Measurements from ENCODE around the gene ZNF70. TPM values are rescaled to one million over a fixed set of nuclear protein-coding genes. Genes with fewer than 3 reads are reported as not detected.

ZNF70 gene
- total RNA-seq, 2 experiments from 2014 or later, result 2.1 to 2.2 TPM

DNA sequence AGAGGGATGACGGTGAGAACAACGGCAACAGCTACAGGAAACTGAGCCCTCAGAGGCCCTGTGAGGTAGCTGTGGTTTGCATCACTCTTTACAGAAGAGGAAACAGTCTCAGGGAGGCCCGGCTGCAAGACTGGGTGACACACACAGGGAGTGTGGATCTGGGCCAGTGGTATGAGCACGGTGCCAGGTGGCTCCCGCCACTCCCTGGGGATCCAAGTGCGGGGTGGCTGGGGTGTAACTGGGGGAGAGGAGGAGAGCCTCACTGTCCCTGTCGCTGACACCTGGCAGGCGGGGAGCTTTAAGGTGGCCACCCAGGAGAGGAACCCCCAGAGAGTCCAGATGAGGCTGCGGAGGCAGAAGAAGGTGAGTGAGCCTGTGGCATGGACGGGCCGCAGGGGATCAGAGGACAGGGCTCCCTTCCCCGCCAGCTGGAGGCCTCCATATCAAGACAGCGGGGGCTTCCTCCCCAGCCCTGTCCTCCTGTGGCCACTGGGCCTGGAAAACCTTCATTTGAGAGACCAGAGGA lies 54.5 kb downstream of the ZNF70 start:
- Mint-ChIP-seq H3K4me3 (peak overlapping the region; percentile 98), H3K27ac (peak overlapping the region; percentile 100), H3K27me3 (ENCODE audit: low read depth) (no peaks in the 10 kb centered on the region), H3K4me1 (ENCODE audit: low read depth) (peaks cover 42% of the 10 kb centered on the region), H3K36me3 (ENCODE audit: low read depth) (peaks cover 69% of the 10 kb centered on the region), H3K9me3 (ENCODE audit: insufficient read depth) (no peaks in the 10 kb centered on the region)
- ATAC-seq (peak; percentile 100), DNase-seq (peak; percentile 92)
- POLR2A ChIA-PET, result interaction anchor here (0.6 to 3.0 kb wide), 7 partner anchors 10 to 162 kb away, joined by 3 to 41 read pairs (median 4); partner anchors contain the start of gene ZNF70
- CTCF ChIA-PET, result interaction anchor here (1.0 to 2.5 kb wide), 5 partner anchors 10 to 198 kb away, joined by 3 to 11 read pairs (median 6); partner anchors contain the start of gene MIF

DNA sequence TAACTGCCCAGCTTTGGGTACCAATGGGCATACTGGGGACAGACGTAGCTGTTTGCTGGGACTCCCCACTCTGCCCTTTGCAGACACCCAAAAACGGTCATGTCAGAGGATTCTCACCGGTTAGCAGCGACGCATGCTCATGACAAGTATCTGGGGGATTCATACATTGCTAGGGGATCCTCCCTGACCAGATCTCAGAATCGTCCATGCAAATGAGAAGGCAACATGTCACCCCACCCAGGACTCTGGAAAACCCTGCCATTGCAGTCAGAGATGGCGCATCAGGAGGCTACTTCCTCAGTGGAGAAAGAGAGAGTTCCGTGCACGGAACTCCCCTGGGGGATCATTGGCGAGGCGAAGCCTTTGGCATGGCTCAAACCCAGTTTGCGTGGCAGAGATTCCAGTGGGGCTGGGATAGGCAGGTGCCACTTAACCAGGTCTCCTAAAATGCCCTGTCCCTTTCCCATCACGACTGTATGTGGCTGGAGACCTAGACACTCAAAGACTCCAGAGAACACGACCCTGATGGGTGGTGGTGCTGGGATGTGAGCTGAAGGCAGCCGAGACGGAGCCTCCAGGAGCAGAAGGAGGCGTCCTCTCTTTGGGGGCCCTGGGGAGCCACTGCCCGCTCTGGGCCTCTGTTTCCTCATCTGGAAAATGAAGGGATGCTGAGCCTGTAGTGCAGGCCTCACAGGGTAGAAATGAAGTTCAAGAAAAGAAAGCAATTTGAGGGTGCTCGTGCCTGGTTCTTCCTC lies 55.2 kb downstream of the ZNF70 start:
- no peaks in the 10 kb centered on the region for H3K9me3 Mint-ChIP-seq (ENCODE audit: insufficient read depth)
- POLR2A ChIA-PET, result interaction anchor here (0.7 to 3.0 kb wide), 5 partner anchors 10 to 73 kb away, joined by 3 to 41 read pairs (median 7); partner anchors contain the start of gene ZNF70
- H3K27me3 Mint-ChIP-seq (ENCODE audit: low read depth), result no peaks in the 10 kb centered on the region
- H3K36me3 Mint-ChIP-seq (ENCODE audit: low read depth), result peaks cover 62% of the 10 kb centered on the region
- H3K4me1 Mint-ChIP-seq (ENCODE audit: low read depth), result peaks cover 42% of the 10 kb centered on the region
- ATAC-seq, result no peak
- DNase-seq, result no peak
- CTCF ChIA-PET, result interaction anchor here (1.0 to 2.5 kb wide), 5 partner anchors 10 to 199 kb away, joined by 3 to 11 read pairs (median 6); partner anchors contain the start of gene MIF
- H3K4me3 Mint-ChIP-seq, result peak overlapping the region; percentile 98
- peak overlapping the region; percentile 100 for H3K27ac Mint-ChIP-seq

DNA sequence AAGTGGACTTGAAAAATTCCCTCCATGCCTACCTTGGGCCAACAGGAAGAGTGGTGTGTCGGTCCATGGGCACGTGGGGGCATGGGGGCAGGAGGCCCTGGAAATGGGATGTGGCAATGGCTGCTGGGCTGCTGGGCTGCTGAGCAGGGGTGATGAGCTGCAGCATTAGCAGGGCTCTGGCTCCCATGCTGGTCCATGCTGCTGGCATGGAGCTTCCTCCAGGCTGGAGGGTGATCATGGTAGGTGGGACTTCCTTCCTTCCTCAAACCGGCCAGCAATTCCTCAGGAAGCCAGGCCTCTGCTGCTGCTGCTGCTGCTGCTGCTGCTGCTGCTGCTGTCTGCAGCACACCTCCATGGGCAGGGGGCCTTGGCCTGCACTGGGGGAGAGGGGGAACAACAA lies 55.8 kb downstream of the ZNF70 start:
- no peak for ATAC-seq
- no peaks in the 10 kb centered on the region for H3K9me3 Mint-ChIP-seq (ENCODE audit: insufficient read depth)
- POLR2A ChIA-PET, result interaction anchor here (0.7 to 3.0 kb wide), 3 partner anchors 20 to 74 kb away, joined by 3 to 41 read pairs (median 7); partner anchors contain the start of gene ZNF70
- H3K4me1 Mint-ChIP-seq (ENCODE audit: low read depth), result peaks cover 42% of the 10 kb centered on the region
- peak overlapping the region; percentile 98 for H3K4me3 Mint-ChIP-seq
- DNase-seq, result no peak
- no peaks in the 10 kb centered on the region for H3K27me3 Mint-ChIP-seq (ENCODE audit: low read depth)
- CTCF ChIA-PET, result no interaction called here
- peak overlapping the region; percentile 100 for H3K27ac Mint-ChIP-seq
- peaks cover 56% of the 10 kb centered on the region for H3K36me3 Mint-ChIP-seq (ENCODE audit: low read depth)

DNA sequence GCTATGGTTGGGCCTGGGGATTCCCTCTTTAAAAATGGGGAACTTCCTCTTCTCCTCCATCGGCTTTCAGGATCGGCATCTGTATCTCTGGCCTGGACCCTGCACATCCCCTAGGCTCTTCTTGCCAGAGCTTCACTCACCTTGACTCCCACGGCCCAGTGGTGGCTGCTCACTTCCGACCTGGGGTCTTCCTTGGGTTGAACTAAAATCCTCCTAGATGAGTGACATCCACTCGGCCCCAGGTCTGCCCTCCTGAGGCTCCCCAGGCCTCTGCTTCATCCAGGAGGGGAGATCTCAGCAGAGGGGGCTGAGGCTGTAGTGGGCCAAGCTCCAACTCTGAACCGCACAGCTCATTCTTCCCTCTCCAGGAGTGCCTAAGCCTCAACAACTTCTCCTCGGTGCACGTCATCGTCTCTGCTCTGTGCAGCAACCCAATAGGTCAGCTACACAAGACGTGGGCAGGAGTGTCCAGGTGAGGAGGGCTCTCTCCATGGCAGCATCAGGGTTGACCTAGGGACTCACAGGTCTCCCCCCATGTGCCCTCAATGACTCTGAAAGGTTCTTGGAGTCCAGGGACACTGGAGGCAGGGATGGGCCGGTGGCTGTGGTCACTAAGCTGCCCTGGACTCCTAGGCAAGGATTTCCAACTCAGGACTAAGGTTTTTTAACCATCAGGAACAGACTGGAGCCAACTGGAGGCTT lies 56.8 kb downstream of the ZNF70 start:
- ChIA-PET POLR2A (no interaction called here), CTCF (interaction anchor here (1.0 kb wide), 1 partner anchor 156 kb away, joined by 3 read pairs; no protein-coding TSS in a partner anchor)
- Mint-ChIP-seq H3K27ac (peak overlapping the region; percentile 100), H3K36me3 (ENCODE audit: low read depth) (peaks cover 46% of the 10 kb centered on the region), H3K4me1 (ENCODE audit: low read depth) (peaks cover 42% of the 10 kb centered on the region), H3K9me3 (ENCODE audit: insufficient read depth) (no peaks in the 10 kb centered on the region), H3K27me3 (ENCODE audit: low read depth) (no peaks in the 10 kb centered on the region), H3K4me3 (no peak overlapping the region)
- no peak for DNase-seq
- ATAC-seq, result no peak

DNA sequence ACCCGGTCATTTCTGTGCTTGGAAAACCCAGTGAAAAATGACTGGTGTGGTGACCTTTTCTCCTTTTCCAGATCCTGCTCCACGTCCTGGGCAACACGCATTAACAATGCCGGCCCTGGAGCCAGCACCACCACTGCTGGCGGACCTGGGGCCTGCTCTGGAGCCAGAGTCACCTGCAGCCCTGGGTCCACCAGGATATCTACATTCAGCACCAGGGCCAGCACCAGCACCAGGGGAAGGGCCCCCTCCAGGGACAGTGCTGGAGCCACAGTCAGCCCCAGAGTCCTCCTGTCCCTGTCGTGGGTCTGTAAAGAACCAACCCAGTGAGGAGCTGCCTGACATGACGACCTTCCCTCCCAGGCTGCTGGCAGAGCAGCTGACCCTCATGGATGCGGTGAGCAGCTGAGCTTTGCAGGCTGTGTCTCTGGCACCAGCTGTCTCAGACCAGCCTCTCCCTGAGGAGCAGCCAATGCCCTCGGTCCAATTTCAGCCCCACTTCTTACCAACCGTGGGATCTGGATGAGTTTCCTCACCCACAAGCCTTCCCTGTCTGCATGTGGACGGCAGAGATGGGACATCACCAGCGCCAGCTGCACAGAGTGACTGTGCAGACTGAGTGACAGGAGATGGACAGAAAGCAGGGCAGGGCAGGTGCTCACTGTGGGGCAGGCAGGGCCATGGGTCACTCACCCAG lies 58.2 kb downstream of the ZNF70 start:
- POLR2A ChIA-PET, result no interaction called here

GRCh38 chr22:23691748-23692423 lies 59.0 kb downstream of the ZNF70 start:
- no peaks in the 10 kb centered on the region for H3K9me3 Mint-ChIP-seq (ENCODE audit: insufficient read depth)
- peaks cover 31% of the 10 kb centered on the region for H3K36me3 Mint-ChIP-seq (ENCODE audit: low read depth)
- ChIA-PET CTCF (no interaction called here), POLR2A (no interaction called here)
- no peak overlapping the region for H3K4me3 Mint-ChIP-seq
- H3K27me3 Mint-ChIP-seq (ENCODE audit: low read depth), result no peaks in the 10 kb centered on the region
- no peak for DNase-seq
- no peak for ATAC-seq
- H3K27ac Mint-ChIP-seq, result no peak overlapping the region
- peaks cover 23% of the 10 kb centered on the region for H3K4me1 Mint-ChIP-seq (ENCODE audit: low read depth)

More for the DNA sequence above, 58.2 kb downstream of the ZNF70 start:
- CTCF ChIA-PET, result no interaction called here
- DNase-seq (no peak), ATAC-seq (no peak)
- Mint-ChIP-seq H3K27me3 (ENCODE audit: low read depth) (no peaks in the 10 kb centered on the region), H3K4me1 (ENCODE audit: low read depth) (peaks cover 31% of the 10 kb centered on the region), H3K4me3 (no peak overlapping the region), H3K27ac (peak overlapping the region; percentile 56), H3K9me3 (ENCODE audit: insufficient read depth) (no peaks in the 10 kb centered on the region), H3K36me3 (ENCODE audit: low read depth) (peaks cover 33% of the 10 kb centered on the region)

DNA sequence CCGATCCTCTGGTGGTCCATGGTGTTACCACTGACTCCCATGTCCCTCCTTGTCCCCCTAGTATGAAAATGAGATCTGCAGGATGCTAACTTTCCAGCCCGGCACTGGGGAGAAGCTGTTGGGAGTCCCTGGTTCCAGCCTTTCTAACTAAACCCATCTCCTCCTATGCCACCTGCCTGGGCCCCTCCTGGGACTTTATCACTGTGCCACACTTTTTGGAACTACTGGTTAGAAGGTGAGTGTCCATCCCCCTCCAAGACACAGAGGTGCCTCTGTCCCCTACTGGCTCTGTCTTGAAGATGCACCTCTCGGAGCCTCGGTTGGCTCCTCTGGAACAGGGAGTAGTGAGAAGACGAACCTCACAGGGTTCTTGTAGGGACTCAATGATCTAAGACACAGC lies 60.2 kb downstream of the ZNF70 start, which contains the start of gene RGL4:
Gene RGL4 (plus strand): TSS at position 301 of the 400 bp plus-strand sequence. CDS start 1,018 bp downstream, outside the sequence.
- Mint-ChIP-seq H3K4me3 (no peak within 1 kb of the TSS), H3K4me1 (ENCODE audit: low read depth) (peaks cover 12% of the 10 kb centered on the region), H3K27ac (no peak within 1 kb of the TSS), H3K9me3 (ENCODE audit: insufficient read depth) (no peaks in the 10 kb centered on the region), H3K36me3 (ENCODE audit: low read depth) (peaks cover 26% of the 10 kb centered on the region), H3K27me3 (ENCODE audit: low read depth) (no peaks in the 10 kb centered on the region)
- POLR2A ChIA-PET, result no interaction called here
- ATAC-seq (no peak), DNase-seq (no peak)
- CTCF ChIA-PET, result no interaction called here

- POLR2A ChIA-PET, result no interaction called here
- Mint-ChIP-seq H3K4me3 (no peak overlapping the region), H3K36me3 (ENCODE audit: low read depth) (peaks cover 17% of the 10 kb centered on the region), H3K4me1 (ENCODE audit: low read depth) (no peaks in the 10 kb centered on the region), H3K27ac (no peak overlapping the region), H3K9me3 (ENCODE audit: insufficient read depth) (no peaks in the 10 kb centered on the region), H3K27me3 (ENCODE audit: low read depth) (no peaks in the 10 kb centered on the region)
- ATAC-seq (no peak), DNase-seq (no peak)
- CTCF ChIA-PET, result no interaction called here
Measured at GRCh38 chr22:23689414-23689813, 61.5 kb downstream of the ZNF70 start.

Other genes with a start within 250 kb of the ZNF70 start
- gene IGLL1, start 170.8 kb downstream of the ZNF70 start, total RNA-seq, result not detected
- gene DRICH1, start 118.8 kb downstream of the ZNF70 start, total RNA-seq, result under 1 TPM; 0.21 to 0.29 TPM
- 10 to 100 TPM; 34.0 to 38.5 TPM for gene RGL4, start 60.1 kb downstream of the ZNF70 start, total RNA-seq
- gene VPREB3, start 3.3 kb upstream of the ZNF70 start, total RNA-seq, result not detected
- gene C22orf15, start 11.9 kb upstream of the ZNF70 start, total RNA-seq, result 1 to 10 TPM in 1 of 2 experiments, under 1 TPM in 1; 0.81 to 1.4 TPM
- 100 to 1,000 TPM; 134 to 140 TPM for gene CHCHD10, start 16.9 kb upstream of the ZNF70 start, total RNA-seq
- gene MMP11, start 21.7 kb upstream of the ZNF70 start, total RNA-seq, result under 1 TPM; 0.42 to 0.55 TPM
- gene SMARCB1, start 35.9 kb upstream of the ZNF70 start, total RNA-seq, result 100 to 1,000 TPM; 112 to 113 TPM
- 1 to 10 TPM; 8.1 to 10.0 TPM for gene DERL3, start 87.9 kb upstream of the ZNF70 start, total RNA-seq
- gene SLC2A11, start 106.8 kb upstream of the ZNF70 start, total RNA-seq, result 1 to 10 TPM; 6.7 to 7.9 TPM
- 1,000 to 10,000 TPM; 1,002 to 1,009 TPM for gene MIF, start 143.3 kb upstream of the ZNF70 start, total RNA-seq
- not detected for gene GSTT2B, start 210.1 kb upstream of the ZNF70 start, total RNA-seq
- gene DDTL, start 215.8 kb upstream of the ZNF70 start, total RNA-seq, result not detected
- 100 to 1,000 TPM; 128 to 136 TPM for gene DDT, start 223.3 kb upstream of the ZNF70 start, total RNA-seq
- not detected for gene GSTT2, start 229.0 kb upstream of the ZNF70 start, total RNA-seq